HL-60 (cell line): ENCODE measurements around the gene LRP1-AS.

Experiments
- CTCF ChIP-seq: IDR thresholded peaks from one replicate; pipeline ENCODE4 v1.5.1; 2011; ENCODE audit warnings: low read length, control low read depth, inconsistent platforms; ENCODE audit not compliant: insufficient read depth
- POLR2AphosphoS5 ChIP-seq: IDR thresholded peaks from 2 replicates; pipeline ENCODE4 v1.6.1; 2012; ENCODE audit warnings: low read depth

- TF ChIP-seq CTCF (no peak), POLR2AphosphoS5 (no peak)
These were observed 44.0 kb upstream of the LRP1-AS start for GRCh38 chr12:57191410-57191809.
